H1 (cell line): Measurements from ENCODE around the gene GRM7. TPM values are rescaled to one million over a fixed set of nuclear protein-coding genes. Genes with fewer than 3 reads are reported as not detected.

Source experiments
- CTCF ChIA-PET: fragments of 300-600 bp; sonication (Branson Sonifier 250); formaldehyde crosslinking; loops from one replicate; lab custom pipeline; 2021; ENCODE audit not compliant: partially characterized antibody; lab: Charles Lee
- POLR2A ChIA-PET: fragments of 300-600 bp; sonication (Branson Sonifier 250); formaldehyde crosslinking; loops from one replicate; lab custom pipeline; 2021; ENCODE audit warnings: inconsistent platforms; ENCODE audit not compliant: partially characterized antibody; lab: Charles Lee
- DNase-seq, 2 experiments: peaks; one replicate each; pipeline versions ENCODE4 v3.0.0 to v3.0.0-alpha.2; 2010 to 2022; ENCODE audit warnings: low spot score in 2 of 2, low read depth in 1 of 2, mixed read lengths in 1 of 2
- FAIRE-seq: peaks from 2 replicates; lab custom pipeline; 2011; peaks lifted over from hg19 to GRCh38; lab: Jason Lieb, UNC
- H2AFZ ChIP-seq: 2 replicates; pipeline ENCODE4 v1.8.1; 2012; ENCODE audit warnings: low read length, inconsistent platforms
- H2AK5ac ChIP-seq: 2 replicates; pipeline ENCODE4 v1.6.1; 2013; ENCODE audit warnings: low read depth, low read length
- H2BK120ac ChIP-seq: replicated peaks from 2 replicates; pipeline ENCODE3; 2013; ENCODE audit warnings: low read depth, low read length, inconsistent platforms
- H2BK12ac ChIP-seq: 2 replicates; pipeline ENCODE4 v1.6.1; 2013; ENCODE audit warnings: low read depth, low read length
- H2BK15ac ChIP-seq: 2 replicates; pipeline ENCODE4 v1.6.1; 2013; ENCODE audit warnings: low read length
- H2BK20ac ChIP-seq: 2 replicates; pipeline ENCODE4 v1.6.1; 2013; ENCODE audit warnings: low read length
- H2BK5ac ChIP-seq: 2 replicates; pipeline ENCODE4 v1.6.1; 2013; ENCODE audit warnings: low read depth, low read length
- H3K14ac ChIP-seq: 2 replicates; pipeline ENCODE4 v1.6.1; 2013; ENCODE audit warnings: inconsistent platforms; ENCODE audit not compliant: insufficient read length
- H3K18ac ChIP-seq: 2 replicates; pipeline ENCODE4 v1.6.1; 2013; ENCODE audit warnings: low read length; ENCODE audit errors: extremely low read depth
- H3K23ac ChIP-seq: 2 replicates; pipeline ENCODE4 v1.6.1; 2013; ENCODE audit warnings: inconsistent platforms; ENCODE audit not compliant: insufficient read length
- H3K23me2 ChIP-seq: 2 replicates; pipeline ENCODE4 v1.6.1; 2013; ENCODE audit warnings: low read depth, low read length
- H3K27ac ChIP-seq: 2 replicates; pipeline ENCODE4 v1.6.1; 2011; ENCODE audit warnings: low read depth, low read length, inconsistent platforms
- H3K27me3 ChIP-seq, 4 experiments: replicated peaks in 1 of 4; 1 replicate in 1 of 4; 2 replicates in 3 of 4; pipeline versions ENCODE4 v1.6.1 to v1.8.1; 2011 to 2013; ENCODE audit warnings: low read length in 3 of 4, mild to moderate bottlenecking in 3 of 4, inconsistent platforms in 2 of 4, mixed read lengths in 2 of 4, moderate library complexity in 1 of 4; ENCODE audit not compliant: control insufficient read depth in 3 of 4, insufficient read depth in 3 of 4; ENCODE audit errors: extremely low read depth in 1 of 4
- H3K36me3 ChIP-seq, 4 experiments: 2 replicates each; pipeline versions ENCODE4 v1.6.1 to v1.8.1; 2011 to 2013; ENCODE audit warnings: mild to moderate bottlenecking in 4 of 4, low read length in 3 of 4, moderate library complexity in 2 of 4, control low read depth in 1 of 4, inconsistent platforms in 1 of 4; ENCODE audit not compliant: insufficient read depth in 4 of 4, control insufficient read depth in 2 of 4
- H3K4ac ChIP-seq: replicated peaks from 2 replicates; pipeline ENCODE3; 2013; ENCODE audit warnings: low read length, low read depth, mixed read lengths, inconsistent platforms; ENCODE audit not compliant: insufficient read length
- H3K4me1 ChIP-seq, 4 experiments: replicated peaks in 1 of 4; 1 replicate in 1 of 4; 2 replicates in 3 of 4; pipeline versions ENCODE4 v1.6.1 to v1.8.1; 2011 to 2013; ENCODE audit warnings: low read length in 3 of 4, inconsistent platforms in 2 of 4, mixed read lengths in 1 of 4; ENCODE audit not compliant: insufficient read depth in 4 of 4, control insufficient read depth in 3 of 4
- H3K4me2 ChIP-seq, 2 experiments: 2 replicates each; pipeline versions ENCODE4 v1.6.1 to v1.8.1; 2011 to 2013; ENCODE audit warnings: low read depth in 2 of 2, low read length in 2 of 2, control low read depth in 1 of 2, inconsistent platforms in 1 of 2, mild to moderate bottlenecking in 1 of 2; ENCODE audit not compliant: insufficient read depth in 1 of 2
- H3K4me3 ChIP-seq, 4 experiments: fragments of 200-600, 300-600 bp in 1 of 4; sonication (generic), shearing (Covaris generic), sonication (Bioruptor Twin) in 1 of 4; 2 replicates each; pipeline versions ENCODE4 v1.5.1 to v1.8.1; 2011 to 2016; ENCODE audit warnings: low read length in 4 of 4, low read depth in 3 of 4, control low read depth in 2 of 4, inconsistent platforms in 2 of 4, mild to moderate bottlenecking in 2 of 4, mixed read lengths in 1 of 4, moderate library complexity in 1 of 4; ENCODE audit not compliant: insufficient read depth in 2 of 4; ENCODE audit errors: extremely low read depth in 1 of 4
- H3K56ac ChIP-seq: replicated peaks from 2 replicates; pipeline ENCODE3; 2013; ENCODE audit warnings: low read depth, mild to moderate bottlenecking, mixed read lengths, low read length, inconsistent platforms; ENCODE audit not compliant: insufficient read length
- H3K79me1 ChIP-seq: 2 replicates; pipeline ENCODE4 v1.6.1; 2013; ENCODE audit warnings: low read depth, low read length, control low read depth
- H3K79me2 ChIP-seq, 2 experiments: 2 replicates each; pipeline versions ENCODE4 v1.6.1 to v1.8.1; 2012 to 2013; ENCODE audit warnings: low read length in 2 of 2, mild to moderate bottlenecking in 2 of 2, inconsistent platforms in 1 of 2; ENCODE audit not compliant: insufficient read depth in 2 of 2, control insufficient read depth in 1 of 2
- H3K9ac ChIP-seq, 4 experiments: replicated peaks in 1 of 4; 1 replicate in 1 of 4; 2 replicates in 3 of 4; pipeline versions ENCODE4 v1.6.1 to v1.8.1; 2011 to 2013; ENCODE audit warnings: low read depth in 3 of 4, low read length in 3 of 4, control low read depth in 2 of 4, mild to moderate bottlenecking in 2 of 4, moderate library complexity in 2 of 4, inconsistent platforms in 1 of 4; ENCODE audit errors: extremely low read depth in 1 of 4
- H3K9me3 ChIP-seq, 2 experiments: 2 replicates each; pipeline versions ENCODE4 v1.6.1 to v1.8.1; 2012 to 2013; ENCODE audit warnings: mild to moderate bottlenecking in 2 of 2, moderate library complexity in 2 of 2, control low read depth in 1 of 2, inconsistent platforms in 1 of 2, low read depth in 1 of 2, low read length in 1 of 2, mixed read lengths in 1 of 2; ENCODE audit not compliant: insufficient read depth in 2 of 2
- H4K20me1 ChIP-seq, 2 experiments: replicated peaks in 1 of 2; 2 replicates each; pipeline versions ENCODE3 to v1.8.1; 2011 to 2013; ENCODE audit warnings: inconsistent platforms in 2 of 2, low read length in 2 of 2, mild to moderate bottlenecking in 1 of 2; ENCODE audit not compliant: insufficient read depth in 2 of 2, control insufficient read depth in 1 of 2
- H4K5ac ChIP-seq: 2 replicates; pipeline ENCODE4 v1.6.1; 2013; ENCODE audit warnings: low read length, low read depth, mixed read lengths, inconsistent platforms; ENCODE audit not compliant: insufficient read length
- H4K8ac ChIP-seq: 2 replicates; pipeline ENCODE4 v1.8.0; 2013; ENCODE audit warnings: mild to moderate bottlenecking, moderate library complexity, low read length, inconsistent platforms; ENCODE audit not compliant: insufficient read depth; ENCODE audit errors: extremely low read depth
- H4K91ac ChIP-seq: replicated peaks from 2 replicates; pipeline ENCODE3; 2013; ENCODE audit warnings: low read length, mixed read lengths, inconsistent platforms; ENCODE audit not compliant: insufficient read length
- WGBS, 2 experiments: shearing (Covaris generic) in 1 of 2; methylation state at CpG; one replicate each; pipeline versions ENCODE4 v1.1.6 to v1.1.7; 2013 to 2015; ENCODE audit warnings: low lambda C conversion rate in 2 of 2, mixed read lengths in 2 of 2, inconsistent platforms in 1 of 2, low coverage in 1 of 2, missing lambda C conversion rate in 1 of 2; ENCODE audit not compliant: insufficient replicate concordance in 2 of 2, insufficient coverage in 1 of 2, insufficient read length in 1 of 2; ENCODE audit errors: extremely low coverage in 1 of 2, missing lambda C conversion rate in 1 of 2; 5-methylcytosine and 5-hydroxymethylcytosine counted together
- polyA plus RNA-seq, 7 experiments: library from polyadenylated mRNA; depleted of rRNA in 3 of 7; stranded (reverse) in 5 of 7; unstranded in 2 of 7; fragments of >200 nt in 5 of 7; fragments of 200-250 nt in 2 of 7; gene quantifications; 1 replicate in 5 of 7; 2 replicates in 1 of 7; 4 replicates in 1 of 7; pipeline versions ENCODE4 v1.2.1 to v1.2.3, GENCODE V29; 2011 to 2013; ENCODE audit warnings: missing spikeins in 2 of 7, mixed read lengths in 2 of 7
- total RNA-seq: library from RNA; stranded (reverse); fragmentation: NEBNext Ultra II Directional; extraction: Animal tissue kit (Norgen Biotek cat#: 25700); gene quantifications from 2 replicates; pipeline ENCODE4 v1.2.1, GENCODE V29; 2021
- TF ChIP-seq, protein P1 (sequence below), 3 experiments: IDR thresholded peaks; 1 replicate in 2 of 3; 2 replicates in 1 of 3; pipeline versions ENCODE4 v1.5.1 to v1.6.1; 2011; ENCODE audit warnings: low read length in 3 of 3, mild to moderate bottlenecking in 3 of 3, inconsistent platforms in 2 of 3, low read depth in 1 of 3, moderate library complexity in 1 of 3; ENCODE audit not compliant: insufficient read depth in 1 of 3; ENCODE audit errors: control extremely low read depth in 1 of 3

The GRM7 gene
- total and polyA plus RNA-seq, 2 of the 8 experiments (the other 6 are each of a cell fraction or from before 2014, with no cell fraction given) = 0.17 to 0.24 TPM

DNA sequence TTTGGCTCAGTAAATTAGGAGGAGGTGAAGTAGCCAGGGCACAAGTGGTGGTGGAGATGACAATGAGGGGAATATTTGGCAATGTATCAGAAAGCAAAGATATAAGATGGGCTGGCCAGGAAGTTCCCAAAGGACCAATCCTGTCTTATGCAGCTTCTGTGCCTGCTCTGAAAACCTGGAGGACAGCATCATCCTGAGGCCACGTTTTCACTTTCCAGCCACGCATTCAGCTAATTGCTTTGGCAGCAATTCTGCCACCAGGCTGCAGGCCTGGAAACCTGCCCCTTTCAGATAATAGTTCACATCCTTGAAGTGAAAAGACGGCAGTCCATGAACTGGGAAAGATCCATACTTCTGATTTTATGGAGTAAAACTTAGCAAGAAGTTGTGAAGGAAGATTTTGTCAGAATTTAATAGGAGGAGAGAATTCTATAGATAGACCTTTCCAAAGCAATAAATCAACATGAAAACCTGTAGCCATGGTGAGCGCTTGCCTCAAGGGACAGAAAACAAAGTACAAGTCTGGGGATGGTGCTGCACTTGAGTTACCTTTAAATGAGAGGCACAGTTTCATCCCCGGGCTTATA, 682.5 kb downstream of the GRM7 start:
- no peaks in the 10 kb centered on the region for H3K4me1 ChIP-seq
- no peaks in the 10 kb centered on the region for H3K79me1 ChIP-seq
- H3K4ac ChIP-seq = no peak overlapping the region
- H3K27me3 ChIP-seq = no peaks in the 10 kb centered on the region
- H3K9ac ChIP-seq = no peak overlapping the region
- no peak overlapping the region for H4K91ac ChIP-seq
- no peak overlapping the region for H2BK5ac ChIP-seq
- H3K4me3 ChIP-seq = no peak overlapping the region
- H3K23ac ChIP-seq = no peak overlapping the region
- H2BK15ac ChIP-seq = no peak overlapping the region
- POLR2A ChIA-PET = no interaction called here
- no peak overlapping the region for H3K56ac ChIP-seq
- no peak overlapping the region for H4K5ac ChIP-seq
- no peak overlapping the region for H2BK20ac ChIP-seq
- no peaks in the 10 kb centered on the region for H3K79me2 ChIP-seq
- H2AFZ ChIP-seq = no peak overlapping the region
- no peak overlapping the region for H3K27ac ChIP-seq
- WGBS, 2 experiments = 93% methylated on average over 5 of the region's 5 CpGs; no CpG with 5 or more reads in 1 of the 2 experiments
- no peak overlapping the region for H2BK120ac ChIP-seq
- no peak overlapping the region for H2BK12ac ChIP-seq
- no peaks in the 10 kb centered on the region for H3K23me2 ChIP-seq
- no peak overlapping the region for H3K14ac ChIP-seq
- FAIRE-seq (no peak), DNase-seq (no peak)
- H3K18ac ChIP-seq = no peak overlapping the region
- CTCF ChIA-PET = interaction anchor here (0.6 kb wide), 2 partner anchors 9 to 30 kb away, joined by 3 read pairs; no protein-coding TSS in a partner anchor
- H4K8ac ChIP-seq = no peak overlapping the region
- no peak overlapping the region for H2AK5ac ChIP-seq
- no peak overlapping the region for H3K4me2 ChIP-seq
- peaks cover 0 to 2% of the 10 kb centered on the region in 2 experiments; a peak in 1 of 4 replicates for H3K9me3 ChIP-seq
- H3K36me3 ChIP-seq = no peaks in the 10 kb centered on the region
- H4K20me1 ChIP-seq = no peaks in the 10 kb centered on the region
- TF ChIP-seq, protein P1, sequence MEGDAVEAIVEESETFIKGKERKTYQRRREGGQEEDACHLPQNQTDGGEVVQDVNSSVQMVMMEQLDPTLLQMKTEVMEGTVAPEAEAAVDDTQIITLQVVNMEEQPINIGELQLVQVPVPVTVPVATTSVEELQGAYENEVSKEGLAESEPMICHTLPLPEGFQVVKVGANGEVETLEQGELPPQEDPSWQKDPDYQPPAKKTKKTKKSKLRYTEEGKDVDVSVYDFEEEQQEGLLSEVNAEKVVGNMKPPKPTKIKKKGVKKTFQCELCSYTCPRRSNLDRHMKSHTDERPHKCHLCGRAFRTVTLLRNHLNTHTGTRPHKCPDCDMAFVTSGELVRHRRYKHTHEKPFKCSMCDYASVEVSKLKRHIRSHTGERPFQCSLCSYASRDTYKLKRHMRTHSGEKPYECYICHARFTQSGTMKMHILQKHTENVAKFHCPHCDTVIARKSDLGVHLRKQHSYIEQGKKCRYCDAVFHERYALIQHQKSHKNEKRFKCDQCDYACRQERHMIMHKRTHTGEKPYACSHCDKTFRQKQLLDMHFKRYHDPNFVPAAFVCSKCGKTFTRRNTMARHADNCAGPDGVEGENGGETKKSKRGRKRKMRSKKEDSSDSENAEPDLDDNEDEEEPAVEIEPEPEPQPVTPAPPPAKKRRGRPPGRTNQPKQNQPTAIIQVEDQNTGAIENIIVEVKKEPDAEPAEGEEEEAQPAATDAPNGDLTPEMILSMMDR (IDR thresholded peaks at IDR 0.05; ENCODE audit: control extremely low read depth in 1 of 3, insufficient read depth in 1 of 3, low read depth in 1 of 3, low read length in 3 of 3) = peak in 1 of 3 experiments; percentile 26; a peak in 2 of 4 replicates
